Tongue (tissue), 2 donors: ENCODE results near the gene DCK. TPM values are rescaled to one million over a fixed set of nuclear protein-coding genes. Genes with fewer than 3 reads are reported as not detected.

Experiments
- DNase-seq: peaks from one replicate; pipeline ENCODE4 v3.0.0-alpha.2; 2015
- total RNA-seq: library from RNA; depleted of rRNA; stranded (reverse); fragments of >200 nt; gene quantifications from one replicate; pipeline ENCODE4 v1.2.3, GENCODE V29; 2014

Gene DCK
- total RNA-seq, 1 donor from 2014 or later: 29.5 TPM

DNA sequence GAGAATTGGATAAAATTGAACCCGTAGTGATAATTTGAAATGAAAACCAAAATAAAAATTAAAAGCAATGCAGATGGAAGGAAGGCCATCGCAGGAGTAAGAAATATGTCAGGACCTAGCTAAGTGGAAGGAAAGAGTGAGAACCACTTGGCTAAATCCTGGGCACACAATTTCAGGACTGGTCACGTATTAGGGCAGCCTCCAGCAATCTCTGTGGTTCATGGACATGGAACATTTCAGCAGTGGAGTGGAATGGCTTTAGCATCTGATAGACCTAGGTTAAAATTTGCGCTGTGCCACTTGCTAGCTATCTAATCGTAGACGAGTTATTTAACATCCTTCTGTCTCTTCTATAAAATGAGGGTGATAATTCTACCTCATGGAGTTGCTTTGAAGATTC is 71.1 kb downstream of the DCK start:
- no peak for DNase-seq

DNA sequence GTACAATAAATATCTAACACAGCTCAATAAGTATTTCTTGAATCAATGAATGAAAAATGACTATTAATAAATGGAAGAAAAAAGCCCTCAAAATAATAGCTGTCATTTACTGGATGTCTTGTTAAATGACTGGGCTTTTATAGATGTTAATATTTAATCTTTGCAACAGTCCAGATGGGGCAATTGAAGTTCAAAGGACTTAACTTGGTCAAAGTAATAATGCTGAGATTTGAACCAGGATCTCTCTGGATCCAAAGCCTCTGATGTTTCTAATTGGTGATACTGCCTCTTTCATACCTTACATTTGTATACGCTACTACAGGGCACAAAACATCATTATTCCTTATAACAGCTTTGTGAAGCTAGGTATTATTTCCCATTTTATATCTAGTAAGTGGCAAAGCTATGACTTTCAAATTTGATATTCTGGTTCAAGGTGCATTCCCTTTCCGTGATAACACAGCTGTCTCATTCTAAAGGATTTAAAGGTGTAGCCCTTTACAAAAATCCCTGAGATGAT is 72.6 kb downstream of the DCK start:
- DNase-seq: no peak

DNA sequence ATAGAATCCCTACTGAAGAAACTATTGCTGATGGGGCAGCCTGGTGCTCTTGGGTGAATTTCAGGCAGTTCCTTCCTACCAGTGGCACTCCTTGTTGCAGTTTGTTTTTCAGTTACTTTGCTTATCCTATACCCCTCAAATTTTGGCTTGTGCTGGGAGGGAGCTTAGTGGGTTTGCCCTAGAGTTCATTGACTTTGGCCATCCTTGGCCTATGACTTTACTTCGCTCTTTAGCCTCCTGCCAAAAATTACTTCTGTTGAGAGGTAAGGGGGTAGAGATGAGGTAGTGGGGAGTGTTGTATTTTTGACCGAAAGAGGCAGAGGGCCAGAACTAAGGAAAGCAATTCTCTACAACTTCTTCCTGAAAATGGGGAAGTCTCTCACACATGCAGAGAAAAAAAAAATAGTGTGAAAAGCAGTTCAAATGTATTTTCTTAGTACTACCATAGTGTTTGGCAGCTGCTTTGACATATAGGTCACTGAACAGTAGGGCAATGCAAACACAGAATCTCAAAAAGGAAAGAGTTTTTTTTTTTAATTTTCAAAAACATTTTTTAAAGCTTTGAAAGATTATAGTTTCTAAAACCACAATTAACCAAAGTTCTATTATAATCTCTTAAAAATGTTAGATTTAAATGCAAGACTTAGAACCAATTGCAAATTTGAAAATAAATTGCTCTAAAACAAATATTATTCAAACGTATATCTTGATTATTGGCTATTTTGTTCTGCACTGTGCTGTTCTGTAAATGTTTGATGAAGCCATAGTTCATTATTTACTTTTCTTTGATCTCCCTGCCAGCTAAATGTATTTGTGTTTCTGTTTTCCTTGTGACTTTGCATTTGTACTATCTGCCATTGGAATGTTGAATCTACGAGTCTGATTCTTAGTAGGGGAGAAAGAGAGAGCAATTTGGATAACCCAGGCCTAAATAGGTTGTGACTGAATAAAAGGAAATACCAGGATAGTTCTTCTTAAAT is 73.6 kb downstream of the DCK start:
- no peak for DNase-seq

GRCh38 chr4:71069063-71069462 is 75.6 kb downstream of the DCK start:
- DNase-seq: no peak

DNA sequence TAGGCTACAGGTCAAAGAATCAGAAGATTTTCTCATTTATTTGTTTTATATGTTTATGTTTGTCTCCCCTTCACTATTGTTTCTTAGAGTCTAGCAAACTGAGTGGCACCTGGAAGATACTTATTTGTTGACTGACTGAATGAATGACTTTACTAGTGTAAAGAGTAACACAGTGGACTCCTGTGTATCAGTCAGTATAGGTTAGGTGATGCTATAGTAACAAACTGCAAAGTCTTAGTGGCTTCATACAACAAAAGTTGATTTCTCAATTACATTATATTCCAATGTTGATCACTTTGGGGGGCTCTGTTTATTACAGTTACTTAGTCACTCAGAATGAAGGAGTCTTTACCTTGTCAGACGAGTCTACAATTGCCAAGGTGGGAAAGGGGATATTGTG is 76.6 kb downstream of the DCK start:
- DNase-seq: no peak

DNA sequence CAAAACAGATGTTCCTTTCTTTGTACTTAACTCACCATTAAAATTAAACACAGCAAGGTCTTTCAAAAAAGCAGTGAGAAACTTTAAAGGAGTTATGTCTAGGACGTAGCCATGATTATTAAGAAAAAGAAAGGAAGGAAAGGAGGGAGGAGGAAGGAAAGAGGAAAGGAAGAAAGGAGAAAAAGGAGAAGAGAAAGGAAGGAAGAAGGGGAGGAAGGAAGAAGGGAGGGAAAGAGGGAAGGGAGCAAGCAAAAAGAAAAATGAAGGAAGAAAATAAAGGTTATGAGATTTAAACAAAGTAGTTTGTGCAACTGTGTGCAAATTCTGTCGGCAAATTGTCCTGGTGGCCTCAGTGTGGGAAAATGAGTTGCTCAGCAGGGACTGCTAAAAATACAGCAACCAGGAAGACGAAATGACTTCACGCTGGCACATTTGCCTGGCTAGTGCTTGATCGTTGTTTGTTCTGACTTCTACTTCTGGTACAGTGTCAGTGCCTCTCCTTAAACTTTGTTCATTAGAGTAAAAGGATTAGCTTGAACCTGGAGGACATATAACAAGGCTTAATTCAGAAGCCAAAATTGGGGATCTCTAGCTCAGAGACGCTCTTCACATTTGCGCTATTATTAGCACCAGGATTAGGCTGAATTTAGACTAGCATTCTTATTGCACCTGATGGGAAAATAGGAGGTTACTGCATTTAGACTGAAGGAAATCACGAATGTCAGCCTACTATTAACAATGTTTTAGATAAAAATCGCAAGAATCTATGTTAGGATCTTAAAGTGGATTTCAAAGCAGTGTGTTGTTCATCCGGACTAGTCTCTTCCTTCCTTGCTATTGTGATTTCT is 81.2 kb downstream of the DCK start:
- peak; percentile 17 for DNase-seq

Other genes with a start within 250 kb of the DCK start
- gene GRSF1, start 153.8 kb upstream of the DCK start, total RNA-seq: 142 TPM
- 39.2 TPM for gene MOB1B, start 91.3 kb upstream of the DCK start, total RNA-seq